Fibroblast of gingiva (primary cell): Measurements from ENCODE around the gene SLC38A10.
A peak's percentile ranks its signal among the peaks of the same experiment; 100 is the strongest.

ENCODE experiments used
- DNase-seq: peaks from one replicate; pipeline ENCODE4 v3.0.0-alpha.2; 2011; ENCODE audit warnings: low read depth

The SLC38A10 gene

GRCh38 chr17:81330884-81331245 lies 35.8 kb upstream of the SLC38A10 start:
- no peak for DNase-seq

GRCh38 chr17:81329927-81330883 lies 35.1 kb upstream of the SLC38A10 start:
- no peak for DNase-seq

- DNase-seq: peak; percentile 81
These were observed 34.1 kb upstream of the SLC38A10 start for GRCh38 chr17:81328978-81329926.

DNA sequence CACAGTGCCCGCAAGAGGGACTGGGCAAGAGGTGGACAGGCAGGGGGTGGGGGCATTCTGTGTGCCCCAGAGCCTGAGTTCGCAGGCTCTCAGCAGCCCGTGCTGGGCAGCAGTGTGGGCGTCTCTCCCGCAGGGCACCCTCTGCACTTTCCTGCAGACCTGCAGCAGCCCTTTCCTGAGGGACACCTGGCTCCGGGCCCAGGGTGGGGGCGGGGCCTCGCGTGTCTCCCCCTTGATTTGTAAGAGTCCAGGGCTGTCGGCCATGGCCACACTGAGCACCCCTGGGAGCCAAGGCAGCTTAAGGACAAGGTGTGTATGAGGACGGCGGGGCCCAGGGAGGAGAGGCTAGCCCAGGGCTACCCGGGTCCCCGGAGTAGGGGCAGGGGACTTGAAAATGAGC lies 33.4 kb upstream of the SLC38A10 start:
- no peak for DNase-seq

GRCh38 chr17:81325714-81326358 lies 30.7 kb upstream of the SLC38A10 start:
- DNase-seq: no peak

- no peak for DNase-seq
These were observed 30.0 kb upstream of the SLC38A10 start for GRCh38 chr17:81324851-81325713.

- no peak for DNase-seq
These were observed 29.2 kb upstream of the SLC38A10 start for GRCh38 chr17:81324177-81324850.

- DNase-seq: peak; percentile 80
These were observed 28.3 kb upstream of the SLC38A10 start for GRCh38 chr17:81323411-81323868.

DNA sequence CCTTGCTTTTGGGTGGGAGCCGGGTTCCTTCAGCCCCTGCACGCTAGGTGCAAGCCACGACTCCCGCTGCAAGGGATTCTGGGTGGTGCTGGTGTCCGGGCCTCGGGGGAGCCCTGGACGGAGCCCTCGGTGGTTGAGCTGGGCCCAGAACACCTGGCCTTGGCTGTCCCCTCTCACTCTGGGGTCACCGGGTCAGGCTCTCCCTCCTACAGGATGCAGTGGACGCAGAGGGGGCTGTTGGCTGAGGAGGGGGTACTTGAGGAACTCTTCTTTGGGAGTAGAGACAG lies 27.9 kb upstream of the SLC38A10 start:
- no peak for DNase-seq

GRCh38 chr17:81322271-81323082 lies 27.4 kb upstream of the SLC38A10 start:
- no peak for DNase-seq

GRCh38 chr17:81317961-81318605 lies 23.0 kb upstream of the SLC38A10 start:
- DNase-seq: no peak

GRCh38 chr17:81317530-81317821 lies 22.4 kb upstream of the SLC38A10 start:
- no peak for DNase-seq

- DNase-seq: no peak
These were observed 20.8 kb upstream of the SLC38A10 start for GRCh38 chr17:81315885-81316391.

DNA sequence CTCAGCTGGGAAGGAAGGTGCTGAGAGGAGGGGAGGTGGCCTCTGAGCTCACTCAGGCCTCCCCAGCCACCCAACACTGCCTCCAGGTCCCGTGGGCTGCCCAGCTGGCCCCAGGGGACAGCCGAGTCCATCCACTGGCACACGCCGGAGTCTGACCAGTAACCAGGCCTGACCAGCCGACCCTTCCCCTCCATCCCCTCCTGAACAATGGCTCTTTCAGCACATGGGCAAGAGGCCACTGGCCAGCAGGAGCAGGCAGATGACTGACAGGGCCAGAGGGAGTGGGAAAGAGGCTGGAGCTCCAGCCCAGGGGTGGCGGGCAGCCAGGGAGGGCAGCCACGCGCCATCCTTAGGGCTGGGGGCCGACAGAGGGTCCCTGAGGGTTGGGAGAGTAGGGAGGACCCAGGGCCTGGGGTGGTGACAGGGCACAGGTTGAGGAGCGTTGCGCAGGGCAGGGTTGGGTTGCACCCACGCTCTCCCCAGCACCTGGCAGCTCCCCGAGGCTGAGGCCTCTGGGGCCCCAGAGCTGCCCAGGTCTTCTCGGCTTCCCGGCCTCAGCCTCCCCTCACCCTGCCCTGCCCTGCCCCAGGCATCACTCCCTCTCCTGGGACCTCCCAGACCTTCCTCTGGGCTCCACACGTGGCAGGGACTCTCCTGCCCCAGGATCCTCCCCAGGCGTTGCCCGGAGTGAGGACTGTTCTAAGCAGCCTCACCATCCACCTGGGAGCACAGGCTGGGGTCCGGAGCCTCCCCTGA lies 20.2 kb upstream of the SLC38A10 start:
- no peak for DNase-seq

GRCh38 chr17:81314398-81315081 lies 19.4 kb upstream of the SLC38A10 start:
- no peak for DNase-seq

- DNase-seq: no peak
These were observed 18.8 kb upstream of the SLC38A10 start for GRCh38 chr17:81313776-81314397.

DNA sequence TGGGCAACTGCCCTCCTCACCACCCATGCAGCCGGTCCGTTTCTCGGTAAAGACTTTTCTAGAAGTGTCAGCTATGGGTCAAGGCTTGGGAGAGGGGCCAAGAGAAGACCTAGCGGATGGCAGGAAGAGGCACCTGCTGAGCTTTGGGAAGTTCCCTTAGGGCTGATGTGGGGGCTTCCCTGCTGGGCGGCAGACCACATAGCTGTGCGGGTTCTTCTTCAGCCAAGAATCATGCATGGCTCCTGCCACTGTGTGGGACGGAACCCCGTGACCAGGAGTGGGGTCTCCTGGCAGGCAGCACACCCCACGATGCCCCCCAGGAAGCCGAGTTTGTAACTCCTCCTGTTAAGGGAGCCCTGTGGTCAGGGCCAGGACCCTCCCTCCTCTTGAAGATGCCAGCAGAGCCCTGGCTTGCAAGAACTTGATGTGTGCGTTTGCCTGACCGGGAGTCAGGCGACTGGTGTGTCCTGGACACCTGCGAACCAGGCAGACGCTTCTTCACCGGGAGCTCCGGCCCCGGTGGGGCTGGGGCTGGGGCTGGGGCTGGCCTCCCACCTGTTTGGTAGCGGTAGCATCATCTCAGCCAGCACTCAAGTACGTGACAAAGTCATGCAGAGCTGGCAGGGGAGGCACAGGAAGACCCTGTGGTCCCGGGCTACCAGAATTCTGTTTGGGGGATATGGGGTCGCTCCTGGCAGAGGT lies 17.7 kb upstream of the SLC38A10 start:
- no peak for DNase-seq
